ENCODE measurements around the gene CTRL.

DNA sequence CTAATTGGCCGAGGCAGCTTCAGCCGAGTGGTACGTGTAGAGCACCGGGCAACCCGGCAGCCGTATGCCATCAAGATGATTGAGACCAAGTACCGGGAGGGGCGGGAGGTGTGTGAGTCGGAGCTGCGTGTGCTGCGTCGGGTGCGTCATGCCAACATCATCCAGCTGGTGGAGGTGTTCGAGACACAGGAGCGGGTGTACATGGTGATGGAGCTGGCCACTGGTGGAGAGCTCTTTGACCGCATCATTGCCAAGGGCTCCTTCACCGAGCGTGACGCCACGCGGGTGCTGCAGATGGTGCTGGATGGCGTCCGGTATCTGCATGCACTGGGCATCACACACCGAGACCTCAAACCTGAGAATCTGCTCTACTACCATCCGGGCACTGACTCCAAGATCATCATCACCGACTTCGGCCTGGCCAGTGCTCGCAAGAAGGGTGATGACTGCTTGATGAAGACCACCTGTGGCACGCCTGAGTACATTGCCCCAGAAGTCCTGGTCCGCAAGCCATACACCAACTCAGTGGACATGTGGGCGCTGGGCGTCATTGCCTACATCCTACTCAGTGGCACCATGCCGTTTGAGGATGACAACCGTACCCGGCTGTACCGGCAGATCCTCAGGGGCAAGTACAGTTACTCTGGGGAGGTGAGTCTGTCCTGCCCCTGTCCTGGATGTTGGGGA lies 22.5 kb downstream of the CTRL start:
- TF ChIP-seq ATF3 (IDR thresholded peaks at IDR 0.05) (no peak), JUND (IDR thresholded peaks at IDR 0.05) (no peak), CTCF (IDR thresholded peaks at IDR 0.05; ENCODE audit: low read depth, low read length, missing input control) (no peak), SP1 (IDR thresholded peaks at IDR 0.05) (no peak), EGR1 (IDR thresholded peaks at IDR 0.05; ENCODE audit: low read depth in 2 of 2) (no peak), GABPA (IDR thresholded peaks at IDR 0.05 in 1 of 2, conservative IDR thresholded peaks at IDR 0.05 in 1 of 2) (no peak), RAD21 (IDR thresholded peaks at IDR 0.05) (no peak), MAX (IDR thresholded peaks at IDR 0.05) (no peak), TAF1 (conservative IDR thresholded peaks at IDR 0.05) (no peak), FOXA1 (IDR thresholded peaks at IDR 0.05) (no peak)
- TF ChIP-seq, protein P1, sequence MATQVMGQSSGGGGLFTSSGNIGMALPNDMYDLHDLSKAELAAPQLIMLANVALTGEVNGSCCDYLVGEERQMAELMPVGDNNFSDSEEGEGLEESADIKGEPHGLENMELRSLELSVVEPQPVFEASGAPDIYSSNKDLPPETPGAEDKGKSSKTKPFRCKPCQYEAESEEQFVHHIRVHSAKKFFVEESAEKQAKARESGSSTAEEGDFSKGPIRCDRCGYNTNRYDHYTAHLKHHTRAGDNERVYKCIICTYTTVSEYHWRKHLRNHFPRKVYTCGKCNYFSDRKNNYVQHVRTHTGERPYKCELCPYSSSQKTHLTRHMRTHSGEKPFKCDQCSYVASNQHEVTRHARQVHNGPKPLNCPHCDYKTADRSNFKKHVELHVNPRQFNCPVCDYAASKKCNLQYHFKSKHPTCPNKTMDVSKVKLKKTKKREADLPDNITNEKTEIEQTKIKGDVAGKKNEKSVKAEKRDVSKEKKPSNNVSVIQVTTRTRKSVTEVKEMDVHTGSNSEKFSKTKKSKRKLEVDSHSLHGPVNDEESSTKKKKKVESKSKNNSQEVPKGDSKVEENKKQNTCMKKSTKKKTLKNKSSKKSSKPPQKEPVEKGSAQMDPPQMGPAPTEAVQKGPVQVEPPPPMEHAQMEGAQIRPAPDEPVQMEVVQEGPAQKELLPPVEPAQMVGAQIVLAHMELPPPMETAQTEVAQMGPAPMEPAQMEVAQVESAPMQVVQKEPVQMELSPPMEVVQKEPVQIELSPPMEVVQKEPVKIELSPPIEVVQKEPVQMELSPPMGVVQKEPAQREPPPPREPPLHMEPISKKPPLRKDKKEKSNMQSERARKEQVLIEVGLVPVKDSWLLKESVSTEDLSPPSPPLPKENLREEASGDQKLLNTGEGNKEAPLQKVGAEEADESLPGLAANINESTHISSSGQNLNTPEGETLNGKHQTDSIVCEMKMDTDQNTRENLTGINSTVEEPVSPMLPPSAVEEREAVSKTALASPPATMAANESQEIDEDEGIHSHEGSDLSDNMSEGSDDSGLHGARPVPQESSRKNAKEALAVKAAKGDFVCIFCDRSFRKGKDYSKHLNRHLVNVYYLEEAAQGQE (IDR thresholded peaks at IDR 0.05) = no peak
- TF ChIP-seq, protein P2, sequence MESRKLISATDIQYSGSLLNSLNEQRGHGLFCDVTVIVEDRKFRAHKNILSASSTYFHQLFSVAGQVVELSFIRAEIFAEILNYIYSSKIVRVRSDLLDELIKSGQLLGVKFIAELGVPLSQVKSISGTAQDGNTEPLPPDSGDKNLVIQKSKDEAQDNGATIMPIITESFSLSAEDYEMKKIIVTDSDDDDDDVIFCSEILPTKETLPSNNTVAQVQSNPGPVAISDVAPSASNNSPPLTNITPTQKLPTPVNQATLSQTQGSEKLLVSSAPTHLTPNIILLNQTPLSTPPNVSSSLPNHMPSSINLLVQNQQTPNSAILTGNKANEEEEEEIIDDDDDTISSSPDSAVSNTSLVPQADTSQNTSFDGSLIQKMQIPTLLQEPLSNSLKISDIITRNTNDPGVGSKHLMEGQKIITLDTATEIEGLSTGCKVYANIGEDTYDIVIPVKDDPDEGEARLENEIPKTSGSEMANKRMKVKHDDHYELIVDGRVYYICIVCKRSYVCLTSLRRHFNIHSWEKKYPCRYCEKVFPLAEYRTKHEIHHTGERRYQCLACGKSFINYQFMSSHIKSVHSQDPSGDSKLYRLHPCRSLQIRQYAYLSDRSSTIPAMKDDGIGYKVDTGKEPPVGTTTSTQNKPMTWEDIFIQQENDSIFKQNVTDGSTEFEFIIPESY (IDR thresholded peaks at IDR 0.05) = no peak
